ENCODE measurements around the gene TENM3. TPM values are rescaled to one million over a fixed set of nuclear protein-coding genes. Genes with fewer than 3 reads are reported as not detected.

TENM3 gene
- total and polyA plus RNA-seq, 2 of the 8 experiments (the other 6 are each of a cell fraction or from before 2014, with no cell fraction given), result 36.9 to 69.3 TPM

DNA sequence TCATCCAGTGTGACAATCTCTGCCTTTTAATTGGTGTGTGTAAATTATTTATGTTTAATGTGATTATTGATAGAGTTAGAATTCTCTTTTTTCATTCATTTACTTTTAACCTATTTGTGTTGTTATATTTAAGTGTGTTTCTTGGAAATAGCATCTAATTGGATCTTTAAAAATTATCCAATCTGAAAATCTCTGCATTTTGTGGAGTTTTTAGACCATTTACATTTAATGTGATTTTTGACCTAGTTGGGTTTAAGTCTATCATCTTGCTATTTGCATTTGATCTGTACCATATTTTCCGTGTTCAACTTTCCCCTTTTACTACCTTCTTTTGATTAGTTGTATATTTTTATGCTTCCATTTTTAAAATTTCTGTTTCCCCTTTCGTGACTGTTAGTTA, 71.3 kb downstream of the TENM3 start:
- no peaks in the 10 kb centered on the region for H3K79me2 ChIP-seq (ENCODE audit: control insufficient read depth in 1 of 2, insufficient read depth in 2 of 2, low read length in 2 of 2)
- H2AFZ ChIP-seq (ENCODE audit: low read length), result no peak overlapping the region
- H2BK120ac ChIP-seq (replicated peaks; ENCODE audit: low read depth, low read length), result no peak overlapping the region
- CTCF ChIA-PET (ENCODE audit: partially characterized antibody), result interaction anchor here (0.7 kb wide), 1 partner anchor 86 kb away, joined by 3 read pairs; no protein-coding TSS in a partner anchor
- no peak for FAIRE-seq
- H3K4me3 ChIP-seq (ENCODE audit: extremely low read depth in 1 of 4, insufficient read depth in 2 of 4, low read depth in 3 of 4, low read length in 4 of 4), result no peak overlapping the region
- H3K4me2 ChIP-seq (ENCODE audit: insufficient read depth in 1 of 2, low read depth in 2 of 2, low read length in 2 of 2), result no peak overlapping the region
- H3K4ac ChIP-seq (replicated peaks; ENCODE audit: insufficient read length, low read depth, low read length), result no peak overlapping the region
- no peak overlapping the region for H3K56ac ChIP-seq (replicated peaks; ENCODE audit: insufficient read length, low read depth, low read length)
- TF ChIP-seq CEBPB (IDR thresholded peaks at IDR 0.05; ENCODE audit: low read depth, low read length) (no peak), YY1 (IDR thresholded peaks at IDR 0.05; ENCODE audit: low read depth, low read length) (no peak), CHD2 (IDR thresholded peaks at IDR 0.05; ENCODE audit: low read length) (no peak), RNF2 (IDR thresholded peaks at IDR 0.05; ENCODE audit: borderline replicate concordance, low read depth, low read length, missing control alignments, poor library complexity, severe bottlenecking) (no peak)
- no peak overlapping the region for H2BK12ac ChIP-seq (ENCODE audit: low read depth, low read length)
- peaks cover 0 to 6% (median 2%) of the 10 kb centered on the region in 4 experiments; a peak in 3 of 8 replicates for H3K36me3 ChIP-seq (ENCODE audit: control insufficient read depth in 2 of 4, insufficient read depth in 4 of 4, low read length in 3 of 4)
- peaks cover 2% of the 10 kb centered on the region; the same call in 1 of the 2 replicates for H3K23me2 ChIP-seq (ENCODE audit: low read depth, low read length)
- H3K27me3 ChIP-seq (replicated peaks in 1 of 4; ENCODE audit: control insufficient read depth in 3 of 4, extremely low read depth in 1 of 4, insufficient read depth in 3 of 4, low read length in 3 of 4), result peaks cover 0 to 1% (median 0%) of the 10 kb centered on the region in 4 experiments; a peak in 1 of 7 replicates
- H4K5ac ChIP-seq (ENCODE audit: insufficient read length, low read depth, low read length), result no peak overlapping the region
- no peak overlapping the region for H2BK20ac ChIP-seq (ENCODE audit: low read length)
- H3K27ac ChIP-seq (ENCODE audit: low read depth, low read length), result no peak overlapping the region
- no peak overlapping the region for H2BK5ac ChIP-seq (ENCODE audit: low read depth, low read length)
- DNase-seq (ENCODE audit: low read depth in 1 of 2, low spot score in 2 of 2), result no peak
- no peak overlapping the region for H3K14ac ChIP-seq (ENCODE audit: insufficient read length)
- no peak overlapping the region for H4K91ac ChIP-seq (replicated peaks; ENCODE audit: insufficient read length, low read length)
- 78% methylated on average over 2 of the region's 2 CpGs; no CpG with 5 or more reads in 1 of the 2 experiments for WGBS, 2 experiments (ENCODE audit: extremely low coverage in 1 of 2, insufficient coverage in 1 of 2, insufficient read length in 1 of 2, insufficient replicate concordance in 2 of 2, low coverage in 1 of 2, low lambda C conversion rate in 2 of 2, missing lambda C conversion rate in 1 of 2)
- no peak overlapping the region for H3K18ac ChIP-seq (ENCODE audit: extremely low read depth, low read length)
- no peak overlapping the region for H2AK5ac ChIP-seq (ENCODE audit: low read depth, low read length)
- no peaks in the 10 kb centered on the region for H3K79me1 ChIP-seq (ENCODE audit: low read depth, low read length)
- H4K20me1 ChIP-seq (replicated peaks in 1 of 2; ENCODE audit: control insufficient read depth in 1 of 2, insufficient read depth in 2 of 2, low read length in 2 of 2), result no peaks in the 10 kb centered on the region
- no peak overlapping the region for H2BK15ac ChIP-seq (ENCODE audit: low read length)
- H3K4me1 ChIP-seq (replicated peaks in 1 of 4; ENCODE audit: control insufficient read depth in 3 of 4, insufficient read depth in 4 of 4, low read length in 3 of 4), result no peaks in the 10 kb centered on the region
- H3K23ac ChIP-seq (ENCODE audit: insufficient read length), result no peak overlapping the region
- POLR2A ChIA-PET (ENCODE audit: partially characterized antibody), result no interaction called here
- H4K8ac ChIP-seq (ENCODE audit: extremely low read depth, insufficient read depth, low read length), result no peak overlapping the region
- H3K9ac ChIP-seq (replicated peaks in 1 of 4; ENCODE audit: extremely low read depth in 1 of 4, low read depth in 3 of 4, low read length in 3 of 4), result no peak overlapping the region
- peaks cover 6 to 11% of the 10 kb centered on the region in 2 experiments; a peak in 3 of 4 replicates for H3K9me3 ChIP-seq (ENCODE audit: insufficient read depth in 2 of 2, low read depth in 1 of 2, low read length in 1 of 2)
